Neural cell (in vitro differentiated cells): ENCODE data around the gene CIC. TPM values are rescaled to one million over a fixed set of nuclear protein-coding genes. Genes with fewer than 3 reads are reported as not detected.
A peak's percentile ranks its signal among the peaks of the same experiment; 100 is the strongest.

ENCODE experiments used
- H2AFZ ChIP-seq: fragments of 200-600, 300-800 bp; sonication (generic), shearing (Covaris generic); 2 replicates; pipeline ENCODE4 v1.6.0; 2014; ENCODE audit warnings: low read depth, mild to moderate bottlenecking, antibody characterized with exemption, low read length, moderate library complexity
- H3F3A ChIP-seq: fragments of 200-600 bp; shearing (Covaris generic); 2 replicates; pipeline ENCODE4 v1.6.1; 2016; ENCODE audit warnings: mild to moderate bottlenecking, moderate library complexity, mixed read lengths, antibody characterized with exemption, low read length; ENCODE audit not compliant: insufficient read depth, poor library complexity, severe bottlenecking
- H3K27ac ChIP-seq: fragments of 200-600, 300-800 bp; sonication (generic), shearing (Covaris generic); 2 replicates; pipeline ENCODE4 v1.5.1; 2014; ENCODE audit warnings: mild to moderate bottlenecking, low read length, moderate library complexity
- H3K27me3 ChIP-seq: fragments of 300-800, 200-600 bp; sonication (generic), shearing (Covaris generic); 2 replicates; pipeline ENCODE4 v1.6.0; 2014; ENCODE audit warnings: mild to moderate bottlenecking, low read depth, low read length, moderate library complexity; ENCODE audit not compliant: insufficient read depth
- H3K36me3 ChIP-seq: fragments of 300-800, 200-600 bp; sonication (generic), shearing (Covaris generic); 2 replicates; pipeline ENCODE4 v1.5.1; 2014; ENCODE audit warnings: mild to moderate bottlenecking, antibody characterized with exemption, low read length, moderate library complexity; ENCODE audit not compliant: insufficient read depth
- H3K4me2 ChIP-seq: fragments of 300-800, 200-600 bp; sonication (generic), shearing (Covaris generic); 2 replicates; pipeline ENCODE4 v1.6.0; 2014; ENCODE audit warnings: mild to moderate bottlenecking, low read length
- H3K4me3 ChIP-seq: fragments of 300-800, 200-600 bp; sonication (generic), shearing (Covaris generic); 2 replicates; pipeline ENCODE4 v1.5.1; 2014; ENCODE audit warnings: mild to moderate bottlenecking, low read length, moderate library complexity
- H3K79me2 ChIP-seq: fragments of 200-600 bp; shearing (Covaris generic); replicated peaks from 2 replicates; pipeline ENCODE4 v1.6.0; 2014; ENCODE audit warnings: mild to moderate bottlenecking, low read length, moderate library complexity; ENCODE audit not compliant: insufficient read depth
- H3K9ac ChIP-seq: fragments of 300-800, 200-600 bp; sonication (generic), shearing (Covaris generic); 2 replicates; pipeline ENCODE4 v1.6.1; 2016; ENCODE audit warnings: mild to moderate bottlenecking, low read length, mixed read lengths
- H3K9me2 ChIP-seq: fragments of 200-600 bp; shearing (Covaris generic); 2 replicates; pipeline ENCODE4 v1.6.1; 2016; ENCODE audit warnings: mild to moderate bottlenecking, low read length, mixed read lengths; ENCODE audit not compliant: insufficient read depth
- H3K9me3 ChIP-seq: fragments of 200-600, 300-800 bp; sonication (generic), shearing (Covaris generic); 2 replicates; pipeline ENCODE4 v1.6.1; 2016; ENCODE audit warnings: mild to moderate bottlenecking, mixed run types, low read length, moderate library complexity, mixed read lengths
- H4K20me1 ChIP-seq: fragments of 200-600 bp; shearing (Covaris generic); 2 replicates; pipeline ENCODE4 v1.6.1; 2016; ENCODE audit warnings: mild to moderate bottlenecking, mixed run types; ENCODE audit not compliant: insufficient read depth
- EP300 ChIP-seq: fragments of 450-650 bp; conservative IDR thresholded peaks from 2 replicates; pipeline ENCODE4 v1.6.1; 2014; ENCODE audit warnings: antibody characterized with exemption, mild to moderate bottlenecking, moderate library complexity; ENCODE audit not compliant: poor library complexity, severe bottlenecking
- EZH2 ChIP-seq: fragments of 200-600, 300-800 bp; shearing (Covaris generic), sonication (generic); IDR thresholded peaks from 2 replicates; pipeline ENCODE4 v1.6.1; 2014; ENCODE audit warnings: antibody characterized with exemption, low read length, borderline replicate concordance, mild to moderate bottlenecking; ENCODE audit not compliant: insufficient read depth, poor library complexity, severe bottlenecking
- MXI1 ChIP-seq: fragments of 450-650 bp; conservative IDR thresholded peaks from 2 replicates; pipeline ENCODE4 v1.6.1; 2014; ENCODE audit warnings: antibody characterized with exemption, mild to moderate bottlenecking; ENCODE audit not compliant: poor library complexity, severe bottlenecking
- POLR2AphosphoS5 ChIP-seq: IDR thresholded peaks from 2 replicates; pipeline ENCODE4 v1.6.1; 2012
- RAD21 ChIP-seq: fragments of 450-650 bp; conservative IDR thresholded peaks from 2 replicates; pipeline ENCODE4 v1.6.1; 2014; ENCODE audit warnings: antibody characterized with exemption, mild to moderate bottlenecking, moderate library complexity
- SMC3 ChIP-seq: fragments of 450-650 bp; conservative IDR thresholded peaks from 2 replicates; pipeline ENCODE4 v1.6.1; 2014; ENCODE audit warnings: antibody characterized with exemption, mild to moderate bottlenecking, moderate library complexity; ENCODE audit not compliant: poor library complexity
- TAF1 ChIP-seq: IDR thresholded peaks from 2 replicates; pipeline ENCODE4 v1.6.1; 2012; ENCODE audit warnings: low read depth
- polyA plus RNA-seq: library from polyadenylated mRNA; depleted of rRNA; stranded (reverse); fragments of >200 nt; gene quantifications from 2 replicates; pipeline ENCODE4 v1.2.3, GENCODE V29; 2014
- TF ChIP-seq, protein P1 (sequence below): fragments of 450-650 bp; IDR thresholded peaks from 2 replicates; pipeline ENCODE4 v1.5.1; 2014; ENCODE audit warnings: antibody characterized with exemption, mild to moderate bottlenecking, moderate library complexity; ENCODE audit not compliant: poor library complexity, severe bottlenecking
- TF ChIP-seq, protein P2 (sequence below): IDR thresholded peaks from 2 replicates; pipeline ENCODE4 v1.6.1; 2012; ENCODE audit warnings: borderline replicate concordance

Gene CIC
- polyA plus RNA-seq, 1 donor from 2014 or later: 10.8 TPM

DNA sequence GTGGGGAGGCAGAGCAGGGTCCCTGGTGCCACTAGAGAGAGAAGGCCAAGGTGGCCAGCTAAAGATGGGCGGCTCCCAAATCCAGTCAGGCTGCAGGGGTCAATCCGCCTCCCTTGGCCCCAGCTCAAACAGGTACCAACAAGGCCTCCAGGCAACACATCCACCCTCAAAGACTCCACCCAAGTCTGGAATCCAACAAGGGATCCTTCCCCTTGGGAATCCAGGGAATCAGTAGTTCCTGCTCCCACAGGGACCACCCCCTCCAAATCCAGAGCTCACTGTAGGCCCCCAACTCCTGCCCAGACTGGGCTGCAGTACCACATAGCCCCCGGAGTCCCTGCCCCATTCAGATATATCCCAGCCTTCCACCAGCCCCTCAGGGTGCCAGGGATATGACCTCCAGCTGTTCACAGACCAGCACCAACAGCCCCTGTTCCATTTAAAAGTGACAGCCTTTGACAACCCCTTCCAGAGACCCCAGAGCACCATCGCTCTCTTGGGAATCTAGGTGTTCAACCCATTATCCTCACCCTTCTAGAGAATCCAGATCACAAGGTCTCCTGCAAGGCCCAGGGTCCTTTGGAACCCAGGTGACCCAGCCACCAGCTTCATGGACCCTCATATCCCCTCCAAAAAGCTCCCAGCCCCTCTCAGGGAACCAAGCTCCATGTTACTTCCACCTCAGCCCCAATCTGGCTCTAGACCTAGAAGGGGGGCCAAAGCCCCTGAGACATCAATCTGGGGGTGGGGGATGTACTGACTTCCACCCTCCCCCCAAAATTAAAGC is 17.3 kb upstream of the CIC start:
- peak overlapping the region; percentile 97 for H3K4me3 ChIP-seq
- H3K4me2 ChIP-seq: no peak overlapping the region
- H3K9me3 ChIP-seq: no peaks in the 10 kb centered on the region
- H3F3A ChIP-seq: no peaks in the 10 kb centered on the region
- H2AFZ ChIP-seq: no peak overlapping the region
- H3K79me2 ChIP-seq: peaks cover 20% of the 10 kb centered on the region
- H3K27me3 ChIP-seq: no peaks in the 10 kb centered on the region
- H3K9ac ChIP-seq: no peak overlapping the region
- TF ChIP-seq, protein P1, sequence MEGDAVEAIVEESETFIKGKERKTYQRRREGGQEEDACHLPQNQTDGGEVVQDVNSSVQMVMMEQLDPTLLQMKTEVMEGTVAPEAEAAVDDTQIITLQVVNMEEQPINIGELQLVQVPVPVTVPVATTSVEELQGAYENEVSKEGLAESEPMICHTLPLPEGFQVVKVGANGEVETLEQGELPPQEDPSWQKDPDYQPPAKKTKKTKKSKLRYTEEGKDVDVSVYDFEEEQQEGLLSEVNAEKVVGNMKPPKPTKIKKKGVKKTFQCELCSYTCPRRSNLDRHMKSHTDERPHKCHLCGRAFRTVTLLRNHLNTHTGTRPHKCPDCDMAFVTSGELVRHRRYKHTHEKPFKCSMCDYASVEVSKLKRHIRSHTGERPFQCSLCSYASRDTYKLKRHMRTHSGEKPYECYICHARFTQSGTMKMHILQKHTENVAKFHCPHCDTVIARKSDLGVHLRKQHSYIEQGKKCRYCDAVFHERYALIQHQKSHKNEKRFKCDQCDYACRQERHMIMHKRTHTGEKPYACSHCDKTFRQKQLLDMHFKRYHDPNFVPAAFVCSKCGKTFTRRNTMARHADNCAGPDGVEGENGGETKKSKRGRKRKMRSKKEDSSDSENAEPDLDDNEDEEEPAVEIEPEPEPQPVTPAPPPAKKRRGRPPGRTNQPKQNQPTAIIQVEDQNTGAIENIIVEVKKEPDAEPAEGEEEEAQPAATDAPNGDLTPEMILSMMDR: no peak
- TF ChIP-seq TAF1 (no peak), MXI1 (no peak), RAD21 (no peak), POLR2AphosphoS5 (no peak), SMC3 (no peak), EZH2 (no peak), EP300 (no peak)
- TF ChIP-seq, protein P2, sequence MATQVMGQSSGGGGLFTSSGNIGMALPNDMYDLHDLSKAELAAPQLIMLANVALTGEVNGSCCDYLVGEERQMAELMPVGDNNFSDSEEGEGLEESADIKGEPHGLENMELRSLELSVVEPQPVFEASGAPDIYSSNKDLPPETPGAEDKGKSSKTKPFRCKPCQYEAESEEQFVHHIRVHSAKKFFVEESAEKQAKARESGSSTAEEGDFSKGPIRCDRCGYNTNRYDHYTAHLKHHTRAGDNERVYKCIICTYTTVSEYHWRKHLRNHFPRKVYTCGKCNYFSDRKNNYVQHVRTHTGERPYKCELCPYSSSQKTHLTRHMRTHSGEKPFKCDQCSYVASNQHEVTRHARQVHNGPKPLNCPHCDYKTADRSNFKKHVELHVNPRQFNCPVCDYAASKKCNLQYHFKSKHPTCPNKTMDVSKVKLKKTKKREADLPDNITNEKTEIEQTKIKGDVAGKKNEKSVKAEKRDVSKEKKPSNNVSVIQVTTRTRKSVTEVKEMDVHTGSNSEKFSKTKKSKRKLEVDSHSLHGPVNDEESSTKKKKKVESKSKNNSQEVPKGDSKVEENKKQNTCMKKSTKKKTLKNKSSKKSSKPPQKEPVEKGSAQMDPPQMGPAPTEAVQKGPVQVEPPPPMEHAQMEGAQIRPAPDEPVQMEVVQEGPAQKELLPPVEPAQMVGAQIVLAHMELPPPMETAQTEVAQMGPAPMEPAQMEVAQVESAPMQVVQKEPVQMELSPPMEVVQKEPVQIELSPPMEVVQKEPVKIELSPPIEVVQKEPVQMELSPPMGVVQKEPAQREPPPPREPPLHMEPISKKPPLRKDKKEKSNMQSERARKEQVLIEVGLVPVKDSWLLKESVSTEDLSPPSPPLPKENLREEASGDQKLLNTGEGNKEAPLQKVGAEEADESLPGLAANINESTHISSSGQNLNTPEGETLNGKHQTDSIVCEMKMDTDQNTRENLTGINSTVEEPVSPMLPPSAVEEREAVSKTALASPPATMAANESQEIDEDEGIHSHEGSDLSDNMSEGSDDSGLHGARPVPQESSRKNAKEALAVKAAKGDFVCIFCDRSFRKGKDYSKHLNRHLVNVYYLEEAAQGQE: no peak
- no peaks in the 10 kb centered on the region for H3K9me2 ChIP-seq
- H3K27ac ChIP-seq: no peak overlapping the region
- H3K36me3 ChIP-seq: no peaks in the 10 kb centered on the region
- H4K20me1 ChIP-seq: no peaks in the 10 kb centered on the region

DNA sequence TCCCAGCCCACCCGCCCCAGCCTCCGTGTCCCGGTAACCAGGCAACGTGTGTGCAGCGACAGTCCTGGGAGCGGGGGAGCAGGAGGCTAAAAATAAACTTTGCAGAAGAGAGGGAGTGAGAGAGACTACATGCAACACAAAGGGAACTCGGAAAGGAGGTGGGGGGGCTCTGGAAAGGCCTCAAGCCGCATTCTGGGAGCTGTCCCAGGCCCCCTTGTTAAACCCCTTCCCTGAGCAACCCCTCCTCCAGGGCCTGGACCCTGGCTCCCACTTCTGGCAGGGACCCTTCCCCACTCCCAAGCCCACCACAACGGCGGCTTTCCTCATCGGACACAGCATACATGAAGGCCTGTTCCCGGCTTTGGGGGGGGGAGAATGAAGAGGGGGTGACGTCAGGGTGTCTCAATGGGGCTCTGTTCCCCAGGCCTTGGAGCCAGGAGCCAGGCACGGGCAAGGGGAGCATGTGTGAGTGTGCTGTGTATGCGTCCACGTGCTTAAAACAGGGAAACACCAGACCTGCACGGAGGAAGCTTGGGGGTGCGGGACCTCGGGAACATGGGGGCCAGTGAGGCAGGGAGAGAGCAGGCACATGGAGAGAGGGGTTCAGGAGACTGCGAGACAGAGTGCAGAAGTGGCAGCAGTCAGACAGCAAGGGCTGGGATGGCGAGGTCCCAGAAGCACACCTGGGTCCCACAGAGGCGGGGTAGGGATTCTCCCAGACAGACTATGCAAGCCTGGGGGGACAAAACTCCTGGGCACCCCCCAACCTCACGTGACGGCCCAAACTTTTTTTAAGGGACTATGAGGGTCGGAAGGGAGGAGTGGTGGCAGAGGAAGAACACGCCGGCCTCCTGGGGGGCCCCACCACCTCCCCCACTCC is 16.4 kb upstream of the CIC start:
- no peaks in the 10 kb centered on the region for H3F3A ChIP-seq
- TF ChIP-seq, protein P1: no peak
- TF ChIP-seq RAD21 (no peak), SMC3 (no peak), TAF1 (no peak), EZH2 (no peak), EP300 (no peak), MXI1 (peak; percentile 53), POLR2AphosphoS5 (peak; percentile 24)
- TF ChIP-seq, protein P2: no peak
- H3K9me3 ChIP-seq: no peaks in the 10 kb centered on the region
- no peaks in the 10 kb centered on the region for H3K36me3 ChIP-seq
- no peaks in the 10 kb centered on the region for H3K9me2 ChIP-seq
- peak overlapping the region; percentile 71 for H3K9ac ChIP-seq
- H3K27me3 ChIP-seq: no peaks in the 10 kb centered on the region
- no peaks in the 10 kb centered on the region for H4K20me1 ChIP-seq
- no peak overlapping the region for H2AFZ ChIP-seq
- H3K27ac ChIP-seq: peak overlapping the region; percentile 65
- H3K4me3 ChIP-seq: peak overlapping the region; percentile 97
- H3K79me2 ChIP-seq: peaks cover 20% of the 10 kb centered on the region
- H3K4me2 ChIP-seq: peak overlapping the region; percentile 82
